Skeletal muscle tissue (tissue), 4 donors: ENCODE measurements around the gene SOX18. TPM values are rescaled to one million over a fixed set of nuclear protein-coding genes. Genes with fewer than 3 reads are reported as not detected.

Experiments
- H3K27ac ChIP-seq: one replicate; pipeline ENCODE4 v1.7.0; 2013; ENCODE audit warnings: mild to moderate bottlenecking, low read depth, low read length, inconsistent platforms
- H3K27me3 ChIP-seq, 3 donors: one replicate each; pipeline ENCODE4 v1.7.0; 2013; ENCODE audit warnings: low read length in 3 of 3; ENCODE audit not compliant: control insufficient read depth in 3 of 3, insufficient read depth in 3 of 3
- H3K36me3 ChIP-seq, 3 donors: one replicate each; pipeline ENCODE4 v1.7.0; 2013; ENCODE audit warnings: low read length in 3 of 3; ENCODE audit not compliant: control insufficient read depth in 3 of 3, insufficient read depth in 3 of 3
- H3K4me1 ChIP-seq, 3 donors: one replicate each; pipeline ENCODE4 v1.7.0; 2013; ENCODE audit warnings: low read length in 3 of 3, mild to moderate bottlenecking in 3 of 3; ENCODE audit not compliant: control insufficient read depth in 3 of 3, insufficient read depth in 3 of 3
- H3K4me3 ChIP-seq, 3 donors: one replicate each; pipeline ENCODE4 v1.7.0; 2013; ENCODE audit warnings: low read length in 3 of 3
- H3K9ac ChIP-seq, 3 donors: one replicate each; pipeline ENCODE4 v1.7.0; 2013; ENCODE audit warnings: low read length in 3 of 3, mild to moderate bottlenecking in 3 of 3, moderate library complexity in 2 of 3, low read depth in 1 of 3
- H3K9me3 ChIP-seq, 3 donors: one replicate each; pipeline ENCODE4 v1.7.0; 2013; ENCODE audit warnings: low read length in 3 of 3; ENCODE audit not compliant: control insufficient read depth in 3 of 3
- total RNA-seq: library from RNA; depleted of rRNA; stranded (reverse); fragments of >200 nt; gene quantifications from one replicate; pipeline ENCODE4 v1.2.3, GENCODE V29; 2014
- donor health status: Osteomylitis.

Gene SOX18
- total RNA-seq, 1 donor from 2014 or later, result 3.7 TPM

- no peak overlapping the region for H3K27ac ChIP-seq
- peaks cover 11 to 23% (median 19%) of the 10 kb centered on the region in 3 donors for H3K4me1 ChIP-seq
- peaks cover 3 to 5% (median 4%) of the 10 kb centered on the region in 3 donors for H3K36me3 ChIP-seq
- H3K27me3 ChIP-seq, result peaks cover 0 to 7% (median 6%) of the 10 kb centered on the region in 3 donors
- H3K9ac ChIP-seq, result no peak overlapping the region
- H3K4me3 ChIP-seq, result no peak overlapping the region
- H3K9me3 ChIP-seq, result no peaks in the 10 kb centered on the region
Measured at GRCh38 chr20:64076061-64076997, 26.9 kb upstream of the SOX18 start.

- H3K9ac ChIP-seq, result no peak overlapping the region
- H3K4me3 ChIP-seq, result no peak overlapping the region
- no peaks in the 10 kb centered on the region for H3K9me3 ChIP-seq
- H3K4me1 ChIP-seq, result peaks cover 11 to 23% (median 19%) of the 10 kb centered on the region in 3 donors
- H3K27me3 ChIP-seq, result peaks cover 0 to 7% (median 6%) of the 10 kb centered on the region in 3 donors
- H3K27ac ChIP-seq, result no peak overlapping the region
- H3K36me3 ChIP-seq, result peaks cover 3 to 5% (median 4%) of the 10 kb centered on the region in 3 donors
Measured at GRCh38 chr20:64075556-64075955, 26.1 kb upstream of the SOX18 start.

- no peak overlapping the region for H3K4me3 ChIP-seq
- H3K4me1 ChIP-seq, result peaks cover 11 to 18% (median 17%) of the 10 kb centered on the region in 3 donors
- peaks cover 3 to 5% (median 4%) of the 10 kb centered on the region in 3 donors for H3K36me3 ChIP-seq
- no peak overlapping the region for H3K27ac ChIP-seq
- H3K9me3 ChIP-seq, result no peaks in the 10 kb centered on the region
- H3K27me3 ChIP-seq, result peaks cover 0 to 7% (median 6%) of the 10 kb centered on the region in 3 donors
- H3K9ac ChIP-seq, result no peak overlapping the region
Measured at GRCh38 chr20:64074963-64075362, 25.5 kb upstream of the SOX18 start.

GRCh38 chr20:64074184-64074789 lies 24.8 kb upstream of the SOX18 start:
- H3K36me3 ChIP-seq, result peaks cover 3 to 5% (median 4%) of the 10 kb centered on the region in 3 donors
- H3K27ac ChIP-seq, result no peak overlapping the region
- peaks cover 11 to 18% (median 17%) of the 10 kb centered on the region in 3 donors for H3K4me1 ChIP-seq
- H3K4me3 ChIP-seq, result no peak overlapping the region
- H3K27me3 ChIP-seq, result peaks cover 0 to 7% (median 6%) of the 10 kb centered on the region in 3 donors
- no peak overlapping the region for H3K9ac ChIP-seq
- no peaks in the 10 kb centered on the region for H3K9me3 ChIP-seq

GRCh38 chr20:64073476-64074183 lies 24.2 kb upstream of the SOX18 start:
- peaks cover 3 to 5% (median 4%) of the 10 kb centered on the region in 3 donors for H3K36me3 ChIP-seq
- H3K9ac ChIP-seq, result no peak overlapping the region
- H3K4me3 ChIP-seq, result no peak overlapping the region
- H3K9me3 ChIP-seq, result no peaks in the 10 kb centered on the region
- peaks cover 0 to 7% (median 2%) of the 10 kb centered on the region in 3 donors for H3K27me3 ChIP-seq
- H3K27ac ChIP-seq, result no peak overlapping the region
- peaks cover 4 to 13% (median 11%) of the 10 kb centered on the region in 3 donors for H3K4me1 ChIP-seq

- Histone ChIP-seq H3K27me3 (peaks cover 0 to 3% (median 0%) of the 10 kb centered on the region in 3 donors), H3K9me3 (no peaks in the 10 kb centered on the region), H3K4me1 (peaks cover 0 to 3% (median 2%) of the 10 kb centered on the region in 3 donors), H3K36me3 (peaks cover 3 to 5% (median 4%) of the 10 kb centered on the region in 3 donors), H3K27ac (no peak overlapping the region), H3K4me3 (no peak overlapping the region), H3K9ac (no peak overlapping the region)
Measured at GRCh38 chr20:64072498-64073063, 23.1 kb upstream of the SOX18 start.

GRCh38 chr20:64071341-64072332 lies 22.2 kb upstream of the SOX18 start:
- Histone ChIP-seq H3K36me3 (peaks cover 3 to 5% (median 4%) of the 10 kb centered on the region in 3 donors), H3K4me3 (no peak overlapping the region)

GRCh38 chr20:64070244-64070993 lies 21.0 kb upstream of the SOX18 start:
- Histone ChIP-seq H3K27me3 (no peaks in the 10 kb centered on the region), H3K27ac (no peak overlapping the region), H3K4me1 (peaks cover 0 to 4% (median 0%) of the 10 kb centered on the region in 3 donors), H3K9ac (no peak overlapping the region), H3K36me3 (peaks cover 3 to 5% (median 4%) of the 10 kb centered on the region in 3 donors), H3K4me3 (no peak overlapping the region), H3K9me3 (no peaks in the 10 kb centered on the region)

More at GRCh38 chr20:64071341-64072332, 22.2 kb upstream of the SOX18 start:
- Histone ChIP-seq H3K4me1 (peaks cover 0 to 2% (median 0%) of the 10 kb centered on the region in 3 donors), H3K27me3 (peaks cover 0 to 3% (median 0%) of the 10 kb centered on the region in 3 donors), H3K9me3 (no peaks in the 10 kb centered on the region), H3K9ac (no peak overlapping the region), H3K27ac (no peak overlapping the region)
